Neural progenitor cell (in vitro differentiated cells): ENCODE data around the gene AKNAD1. TPM values are rescaled to one million over a fixed set of nuclear protein-coding genes. Genes with fewer than 3 reads are reported as not detected.
A peak's percentile ranks its signal among the peaks of the same experiment; 100 is the strongest.

Source experiments
- DNase-seq: peaks from one replicate; pipeline ENCODE4 v3.0.0-alpha.2; 2016; ENCODE audit warnings: low spot score
- H2AFZ ChIP-seq: fragments of 200-600 bp; sonication (generic); replicated peaks from 2 replicates; pipeline ENCODE4 v1.6.1; 2016; ENCODE audit warnings: antibody characterized with exemption
- H3F3A ChIP-seq: fragments of 200-600 bp; sonication (generic); 2 replicates; pipeline ENCODE4 v1.6.1; 2016; ENCODE audit warnings: antibody characterized with exemption, low read depth
- H3K27ac ChIP-seq: fragments of 200-600 bp; sonication (generic); 2 replicates; pipeline ENCODE4 v1.5.1; 2016; ENCODE audit warnings: mild to moderate bottlenecking
- H3K27me3 ChIP-seq: fragments of 200-600 bp; sonication (generic); 2 replicates; pipeline ENCODE4 v1.6.1; 2016; ENCODE audit warnings: mild to moderate bottlenecking, moderate library complexity
- H3K36me3 ChIP-seq: fragments of 200-600 bp; sonication (generic); 2 replicates; pipeline ENCODE4 v1.5.1; 2016
- H3K4me1 ChIP-seq: fragments of 200-600 bp; sonication (generic); 2 replicates; pipeline ENCODE4 v1.6.1; 2016; ENCODE audit warnings: mixed run types
- H3K4me2 ChIP-seq: fragments of 200-600 bp; sonication (generic); 2 replicates; pipeline ENCODE4 v1.6.1; 2016
- H3K4me3 ChIP-seq: fragments of 200-600 bp; sonication (generic); 2 replicates; pipeline ENCODE4 v1.5.1; 2016
- H3K79me2 ChIP-seq: fragments of 200-600 bp; sonication (generic); 2 replicates; pipeline ENCODE4 v1.6.1; 2016; ENCODE audit warnings: low read depth
- H3K9ac ChIP-seq: fragments of 200-600 bp; sonication (generic); 2 replicates; pipeline ENCODE4 v1.6.1; 2016
- H3K9me3 ChIP-seq: fragments of 200-600 bp; sonication (generic); 2 replicates; pipeline ENCODE4 v1.5.1; 2016; ENCODE audit warnings: low read depth
- H4K20me1 ChIP-seq: fragments of 200-600 bp; sonication (generic); 2 replicates; pipeline ENCODE4 v1.6.1; 2016; ENCODE audit warnings: low read depth
- H3K27ac Mint-ChIP-seq: 3 replicates; pipeline ENCODE4 v1.8.0; 2021; ENCODE audit warnings: mixed read lengths
- H3K27me3 Mint-ChIP-seq: 2 replicates; pipeline ENCODE4 v1.8.0; 2022; ENCODE audit warnings: low read depth, mild to moderate bottlenecking, inconsistent platforms, moderate library complexity, mixed read lengths; ENCODE audit not compliant: insufficient read depth
- H3K36me3 Mint-ChIP-seq: 3 replicates; pipeline ENCODE4 v1.8.0; 2021; ENCODE audit warnings: mixed read lengths
- H3K4me1 Mint-ChIP-seq: 3 replicates; pipeline ENCODE4 v1.8.0; 2021; ENCODE audit warnings: mixed read lengths
- H3K4me3 Mint-ChIP-seq: 3 replicates; pipeline ENCODE4 v1.8.0; 2021; ENCODE audit warnings: mild to moderate bottlenecking, moderate library complexity, mixed read lengths
- H3K9me3 Mint-ChIP-seq: 3 replicates; pipeline ENCODE4 v1.8.0; 2020; ENCODE audit warnings: mixed read lengths
- CTCF ChIP-seq: fragments of 200-600 bp; sonication (generic); IDR thresholded peaks from 2 replicates; pipeline ENCODE4 v1.5.1; 2017; ENCODE audit warnings: antibody characterized with exemption, mild to moderate bottlenecking
- EZH2 ChIP-seq: fragments of 200-600 bp; sonication (generic); IDR thresholded peaks from 2 replicates; pipeline ENCODE4 v1.6.1; 2017; ENCODE audit warnings: antibody characterized with exemption, mild to moderate bottlenecking, moderate library complexity
- EZH2phosphoT487 ChIP-seq: fragments of 200-600 bp; sonication (generic); IDR thresholded peaks from 2 replicates; pipeline ENCODE4 v1.6.1; 2017; ENCODE audit warnings: antibody characterized with exemption
- total RNA-seq: library from RNA; depleted of rRNA; stranded (reverse); fragments of >200 nt; gene quantifications from 2 replicates; pipeline ENCODE4 v1.2.3, GENCODE V29; 2015; ENCODE audit warnings: low replicate concordance

Gene AKNAD1
- total RNA-seq, 1 donor from 2014 or later = not detected

- Histone ChIP-seq H3F3A (peaks cover 16% of the 10 kb centered on the region), H3K27ac (no peak overlapping the region), H3K27me3 (no peaks in the 10 kb centered on the region), H3K4me2 (no peak overlapping the region), H3K4me1 (peaks cover 22% of the 10 kb centered on the region), H3K9ac (no peak overlapping the region), H3K9me3 (no peaks in the 10 kb centered on the region), H3K79me2 (no peaks in the 10 kb centered on the region), H4K20me1 (no peaks in the 10 kb centered on the region), H3K4me3 (no peak overlapping the region), H2AFZ (no peak overlapping the region), H3K36me3 (no peaks in the 10 kb centered on the region)
- H3K27ac Mint-ChIP-seq = no peak overlapping the region
- H3K4me3 Mint-ChIP-seq = no peak overlapping the region
- TF ChIP-seq CTCF = no peak
- TF ChIP-seq EZH2phosphoT487 = no peak
- no peaks in the 10 kb centered on the region for H3K36me3 Mint-ChIP-seq
- no peak for DNase-seq
- H3K27me3 Mint-ChIP-seq = peaks cover 2% of the 10 kb centered on the region
- no peaks in the 10 kb centered on the region for H3K9me3 Mint-ChIP-seq
- H3K4me1 Mint-ChIP-seq = peaks cover 7% of the 10 kb centered on the region
Observed at GRCh38 chr1:108860190-108860907, 3.5 kb upstream of the AKNAD1 start.

- Histone ChIP-seq H3K27ac (no peak overlapping the region), H3K9me3 (no peaks in the 10 kb centered on the region), H2AFZ (peak overlapping the region; percentile 24), H3K4me3 (no peak overlapping the region), H3K9ac (no peak overlapping the region), H3F3A (peaks cover 16% of the 10 kb centered on the region), H3K36me3 (no peaks in the 10 kb centered on the region), H3K4me2 (no peak overlapping the region), H3K79me2 (no peaks in the 10 kb centered on the region), H4K20me1 (no peaks in the 10 kb centered on the region), H3K4me1 (peaks cover 20% of the 10 kb centered on the region), H3K27me3 (no peaks in the 10 kb centered on the region)
- peaks cover 2% of the 10 kb centered on the region for H3K27me3 Mint-ChIP-seq
- H3K4me3 Mint-ChIP-seq = no peak overlapping the region
- H3K36me3 Mint-ChIP-seq = no peaks in the 10 kb centered on the region
- H3K9me3 Mint-ChIP-seq = no peaks in the 10 kb centered on the region
- TF ChIP-seq EZH2 (no peak), CTCF (no peak), EZH2phosphoT487 (no peak)
- DNase-seq = no peak
- no peak overlapping the region for H3K27ac Mint-ChIP-seq
- peaks cover 16% of the 10 kb centered on the region for H3K4me1 Mint-ChIP-seq
Observed at GRCh38 chr1:108858230-108858950, 1.5 kb upstream of the AKNAD1 start.

- Histone ChIP-seq H4K20me1 (no peaks in the 10 kb centered on the region), H3F3A (no peaks in the 10 kb centered on the region), H3K9ac (no peak overlapping the region), H3K4me1 (no peaks in the 10 kb centered on the region), H2AFZ (no peak overlapping the region), H3K4me2 (no peak overlapping the region), H3K9me3 (no peaks in the 10 kb centered on the region), H3K27me3 (no peaks in the 10 kb centered on the region), H3K36me3 (no peaks in the 10 kb centered on the region), H3K27ac (no peak overlapping the region), H3K4me3 (no peak overlapping the region), H3K79me2 (no peaks in the 10 kb centered on the region)
- Mint-ChIP-seq H3K27ac (peak overlapping the region; percentile 90), H3K9me3 (no peaks in the 10 kb centered on the region), H3K4me1 (peaks cover 13% of the 10 kb centered on the region), H3K27me3 (no peaks in the 10 kb centered on the region), H3K4me3 (no peak overlapping the region), H3K36me3 (no peaks in the 10 kb centered on the region)
- no peak for TF ChIP-seq CTCF
- TF ChIP-seq EZH2 = no peak
- no peak for TF ChIP-seq EZH2phosphoT487
- DNase-seq = no peak
Observed at GRCh38 chr1:108854221-108855019, 2.5 kb downstream of the AKNAD1 start.
